K562 (cell line): ENCODE measurements around the gene THAP8. TPM values are rescaled to one million over a fixed set of nuclear protein-coding genes. Genes with fewer than 3 reads are reported as not detected.
A peak's percentile ranks its signal among the peaks of the same experiment; 100 is the strongest.

Source experiments
- CC2D1A ChIP-seq: fragments of 450-650 bp; IDR thresholded peaks from 2 replicates; pipeline ENCODE4 v1.6.1; 2017; ENCODE audit warnings: mild to moderate bottlenecking
- FOXK2 ChIP-seq, 2 experiments: fragments of 450-650 bp; IDR thresholded peaks in 1 of 2; conservative IDR thresholded peaks in 1 of 2; 2 replicates each; pipeline ENCODE4 v1.6.1; 2016; ENCODE audit warnings: low read depth in 2 of 2, mild to moderate bottlenecking in 1 of 2
- FUS ChIP-seq: fragments of 200-400 bp; formaldehyde crosslinking; optimal IDR thresholded peaks from 2 replicates; pipeline ENCODE3; 2017; ENCODE audit warnings: low read depth, low read length
- GABPB1 ChIP-seq: sonication (generic); formaldehyde crosslinking; IDR thresholded peaks from 2 replicates; pipeline ENCODE4 v1.8.0; 2022; ENCODE audit warnings: mild to moderate bottlenecking, missing genetic modification reagents
- KHSRP ChIP-seq: fragments of 450-650 bp; IDR thresholded peaks from 2 replicates; pipeline ENCODE4 v1.6.1; 2017
- MCM3 ChIP-seq: fragments of 450-650 bp; IDR thresholded peaks from 2 replicates; pipeline ENCODE4 v1.6.1; 2016
- PHF21A ChIP-seq: fragments of 450-650 bp; IDR thresholded peaks from 2 replicates; pipeline ENCODE4 v1.6.1; 2017; ENCODE audit warnings: low read depth, borderline replicate concordance
- PHF8 ChIP-seq: fragments of 200-600 bp; sonication (generic); IDR thresholded peaks from 2 replicates; pipeline ENCODE4 v1.6.1; 2012; ENCODE audit warnings: mixed run types, mild to moderate bottlenecking, inconsistent platforms, low read length, moderate library complexity, borderline replicate concordance
- PML ChIP-seq: IDR thresholded peaks from 2 replicates; pipeline ENCODE4 v1.6.1; 2012; ENCODE audit warnings: low read length, inconsistent platforms
- SRSF7 ChIP-seq: fragments of 200-400 bp; formaldehyde crosslinking; optimal IDR thresholded peaks from 2 replicates; pipeline ENCODE3; 2017; ENCODE audit warnings: mild to moderate bottlenecking, low read depth, low read length
- STAT5B ChIP-seq: fragments of 250-450 bp; sonication (Bioruptor Pico); IDR thresholded peaks from 2 replicates; pipeline ENCODE4 v1.8.0; 2021; ENCODE audit warnings: mild to moderate bottlenecking, inconsistent platforms
- TARDBP ChIP-seq: fragments of 450-650 bp; IDR thresholded peaks from 2 replicates; pipeline ENCODE4 v1.6.1; 2016
- TSC22D4 ChIP-seq: fragments of 450-650 bp; IDR thresholded peaks from 2 replicates; pipeline ENCODE4 v1.6.1; 2016; ENCODE audit warnings: missing genetic modification characterization, missing biosample characterization, control low read depth
- ZNF217 ChIP-seq: sonication (generic); formaldehyde crosslinking; IDR thresholded peaks from 2 replicates; pipeline ENCODE4 v1.8.0; 2022; ENCODE audit warnings: mild to moderate bottlenecking, missing genetic modification reagents
- ZNF75A ChIP-seq: fragments of 450-650 bp; formaldehyde crosslinking; IDR thresholded peaks from 2 replicates; pipeline ENCODE4 v1.4.0; 2020; ENCODE audit warnings: mild to moderate bottlenecking
- polyA plus RNA-seq, 8 experiments: library from polyadenylated mRNA; depleted of rRNA in 4 of 8; stranded (reverse) in 5 of 8; unstranded in 3 of 8; fragments of >200 nt; fragmentation: Nextera tagmentation in 2 of 8; fragmentation: Illumina TruSeq in 1 of 8; extraction: Ambion mirVana in 2 of 8; extraction: Trizol in 1 of 8; gene quantifications; 2 replicates each; pipeline versions ENCODE4 v1.2.1 to v1.2.3, GENCODE V29; 2011 to 2014; ENCODE audit warnings: inconsistent platforms in 1 of 8, missing spikeins in 1 of 8
- total RNA-seq, 7 experiments: library from RNA; depleted of rRNA in 6 of 7; stranded (reverse); fragments of >200 nt in 6 of 7; fragmentation: Illumina TruSeq in 2 of 7; extraction: Trizol in 2 of 7; gene quantifications; 2 replicates each; pipeline versions ENCODE4 v1.2.1 to v1.2.3, GENCODE V29; 2011 to 2021; ENCODE audit warnings: low replicate concordance in 1 of 7
- TF ChIP-seq, protein P1 (sequence below): fragments of 450-650 bp; IDR thresholded peaks from 2 replicates; pipeline ENCODE4 v1.6.1; 2016; ENCODE audit warnings: mild to moderate bottlenecking
- TF ChIP-seq, protein P2 (sequence below): fragments of 450-650 bp; IDR thresholded peaks from 2 replicates; pipeline ENCODE4 v1.6.1; 2017; ENCODE audit warnings: antibody characterized with exemption
- TF ChIP-seq, protein P3 (sequence below), 2 experiments: fragments of 450-650 bp in 1 of 2; IDR thresholded peaks; 2 replicates each; pipeline ENCODE4 v1.6.1; 2011 to 2017; ENCODE audit warnings: low read depth in 2 of 2, antibody characterized with exemption in 1 of 2, borderline replicate concordance in 1 of 2, low read length in 1 of 2, mild to moderate bottlenecking in 1 of 2, mixed read lengths in 1 of 2; ENCODE audit not compliant: control insufficient read depth in 1 of 2
- TF ChIP-seq, protein P4 (sequence below): fragments of 450-650 bp; IDR thresholded peaks from 2 replicates; pipeline ENCODE4 v1.6.1; 2016; ENCODE audit warnings: antibody characterized with exemption

Gene THAP8
- total and polyA plus RNA-seq, 9 of the 15 experiments (the other 6 are each of a cell fraction or from before 2014, with no cell fraction given): 0.11 to 2.0 (median 0.94) TPM

DNA sequence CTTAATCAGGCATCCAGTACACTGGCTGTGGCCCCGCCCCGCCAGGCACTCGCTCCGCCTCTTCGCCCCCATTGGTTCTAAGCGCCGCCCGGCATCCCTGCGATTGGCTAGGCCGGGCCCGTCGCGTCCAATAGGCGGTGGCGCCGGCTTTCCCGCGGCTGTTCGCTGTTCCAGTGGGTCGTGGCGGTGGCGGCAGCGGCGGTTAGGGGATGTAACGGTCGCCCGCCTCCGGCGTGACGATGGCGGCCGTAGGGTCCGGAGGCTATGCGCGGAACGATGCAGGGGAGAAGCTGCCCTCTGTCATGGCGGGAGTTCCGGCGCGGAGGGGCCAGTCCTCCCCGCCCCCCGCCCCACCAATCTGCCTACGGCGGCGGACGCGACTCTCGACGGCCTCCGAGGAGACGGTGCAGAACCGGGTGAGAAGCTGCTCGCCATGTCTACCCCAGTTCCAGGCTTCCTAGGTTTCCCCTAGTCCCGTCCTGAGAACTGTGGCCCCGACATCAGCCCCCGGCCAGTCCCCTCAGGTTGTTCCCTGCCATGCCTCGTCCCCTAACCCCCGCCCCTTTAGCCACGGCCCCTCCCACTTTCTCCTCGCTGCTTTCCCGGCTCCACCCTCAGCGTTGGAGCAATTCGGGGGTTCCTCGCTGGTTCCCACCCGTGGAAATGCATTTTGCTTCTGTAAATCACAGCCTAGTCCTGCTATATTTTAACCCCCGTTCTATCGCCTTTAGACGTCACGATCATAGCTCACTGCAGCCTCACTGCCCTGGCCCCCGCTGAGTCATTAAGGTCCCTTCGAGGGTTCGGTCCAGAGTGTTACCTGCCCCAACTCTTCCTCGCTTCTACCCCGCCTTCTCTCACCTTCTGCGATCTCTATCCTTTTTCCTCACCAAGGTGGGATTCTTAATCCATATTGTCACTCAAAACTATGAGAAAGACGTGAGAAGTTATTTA, 925 bp upstream of the THAP8 start, which contains the start of gene WDR62 (continued):
- TF ChIP-seq PHF8: peak; percentile 71; the same call in 1 of the 2 replicates
- TF ChIP-seq TSC22D4 (tag): no peak
- no peak for TF ChIP-seq FUS
- no peak for TF ChIP-seq KHSRP
- peak; percentile 65; the same call in 1 of the 2 replicates for TF ChIP-seq PHF21A
- TF ChIP-seq SRSF7: no peak
- no peak for TF ChIP-seq STAT5B
- TF ChIP-seq, protein P1, sequence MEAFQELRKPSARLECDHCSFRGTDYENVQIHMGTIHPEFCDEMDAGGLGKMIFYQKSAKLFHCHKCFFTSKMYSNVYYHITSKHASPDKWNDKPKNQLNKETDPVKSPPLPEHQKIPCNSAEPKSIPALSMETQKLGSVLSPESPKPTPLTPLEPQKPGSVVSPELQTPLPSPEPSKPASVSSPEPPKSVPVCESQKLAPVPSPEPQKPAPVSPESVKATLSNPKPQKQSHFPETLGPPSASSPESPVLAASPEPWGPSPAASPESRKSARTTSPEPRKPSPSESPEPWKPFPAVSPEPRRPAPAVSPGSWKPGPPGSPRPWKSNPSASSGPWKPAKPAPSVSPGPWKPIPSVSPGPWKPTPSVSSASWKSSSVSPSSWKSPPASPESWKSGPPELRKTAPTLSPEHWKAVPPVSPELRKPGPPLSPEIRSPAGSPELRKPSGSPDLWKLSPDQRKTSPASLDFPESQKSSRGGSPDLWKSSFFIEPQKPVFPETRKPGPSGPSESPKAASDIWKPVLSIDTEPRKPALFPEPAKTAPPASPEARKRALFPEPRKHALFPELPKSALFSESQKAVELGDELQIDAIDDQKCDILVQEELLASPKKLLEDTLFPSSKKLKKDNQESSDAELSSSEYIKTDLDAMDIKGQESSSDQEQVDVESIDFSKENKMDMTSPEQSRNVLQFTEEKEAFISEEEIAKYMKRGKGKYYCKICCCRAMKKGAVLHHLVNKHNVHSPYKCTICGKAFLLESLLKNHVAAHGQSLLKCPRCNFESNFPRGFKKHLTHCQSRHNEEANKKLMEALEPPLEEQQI: no peak
- peak; percentile 34; the same call in 1 of the 2 replicates for TF ChIP-seq TARDBP
- TF ChIP-seq, protein P2, sequence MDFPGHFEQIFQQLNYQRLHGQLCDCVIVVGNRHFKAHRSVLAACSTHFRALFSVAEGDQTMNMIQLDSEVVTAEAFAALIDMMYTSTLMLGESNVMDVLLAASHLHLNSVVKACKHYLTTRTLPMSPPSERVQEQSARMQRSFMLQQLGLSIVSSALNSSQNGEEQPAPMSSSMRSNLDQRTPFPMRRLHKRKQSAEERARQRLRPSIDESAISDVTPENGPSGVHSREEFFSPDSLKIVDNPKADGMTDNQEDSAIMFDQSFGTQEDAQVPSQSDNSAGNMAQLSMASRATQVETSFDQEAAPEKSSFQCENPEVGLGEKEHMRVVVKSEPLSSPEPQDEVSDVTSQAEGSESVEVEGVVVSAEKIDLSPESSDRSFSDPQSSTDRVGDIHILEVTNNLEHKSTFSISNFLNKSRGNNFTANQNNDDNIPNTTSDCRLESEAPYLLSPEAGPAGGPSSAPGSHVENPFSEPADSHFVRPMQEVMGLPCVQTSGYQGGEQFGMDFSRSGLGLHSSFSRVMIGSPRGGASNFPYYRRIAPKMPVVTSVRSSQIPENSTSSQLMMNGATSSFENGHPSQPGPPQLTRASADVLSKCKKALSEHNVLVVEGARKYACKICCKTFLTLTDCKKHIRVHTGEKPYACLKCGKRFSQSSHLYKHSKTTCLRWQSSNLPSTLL: no peak
- TF ChIP-seq, protein P3, sequence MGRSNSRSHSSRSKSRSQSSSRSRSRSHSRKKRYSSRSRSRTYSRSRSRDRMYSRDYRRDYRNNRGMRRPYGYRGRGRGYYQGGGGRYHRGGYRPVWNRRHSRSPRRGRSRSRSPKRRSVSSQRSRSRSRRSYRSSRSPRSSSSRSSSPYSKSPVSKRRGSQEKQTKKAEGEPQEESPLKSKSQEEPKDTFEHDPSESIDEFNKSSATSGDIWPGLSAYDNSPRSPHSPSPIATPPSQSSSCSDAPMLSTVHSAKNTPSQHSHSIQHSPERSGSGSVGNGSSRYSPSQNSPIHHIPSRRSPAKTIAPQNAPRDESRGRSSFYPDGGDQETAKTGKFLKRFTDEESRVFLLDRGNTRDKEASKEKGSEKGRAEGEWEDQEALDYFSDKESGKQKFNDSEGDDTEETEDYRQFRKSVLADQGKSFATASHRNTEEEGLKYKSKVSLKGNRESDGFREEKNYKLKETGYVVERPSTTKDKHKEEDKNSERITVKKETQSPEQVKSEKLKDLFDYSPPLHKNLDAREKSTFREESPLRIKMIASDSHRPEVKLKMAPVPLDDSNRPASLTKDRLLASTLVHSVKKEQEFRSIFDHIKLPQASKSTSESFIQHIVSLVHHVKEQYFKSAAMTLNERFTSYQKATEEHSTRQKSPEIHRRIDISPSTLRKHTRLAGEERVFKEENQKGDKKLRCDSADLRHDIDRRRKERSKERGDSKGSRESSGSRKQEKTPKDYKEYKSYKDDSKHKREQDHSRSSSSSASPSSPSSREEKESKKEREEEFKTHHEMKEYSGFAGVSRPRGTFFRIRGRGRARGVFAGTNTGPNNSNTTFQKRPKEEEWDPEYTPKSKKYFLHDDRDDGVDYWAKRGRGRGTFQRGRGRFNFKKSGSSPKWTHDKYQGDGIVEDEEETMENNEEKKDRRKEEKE (IDR thresholded peaks at IDR 0.05; ENCODE audit: borderline replicate concordance in 1 of 2, control insufficient read depth in 1 of 2, low read depth in 2 of 2, low read length in 1 of 2): no peak
- TF ChIP-seq, protein P4, sequence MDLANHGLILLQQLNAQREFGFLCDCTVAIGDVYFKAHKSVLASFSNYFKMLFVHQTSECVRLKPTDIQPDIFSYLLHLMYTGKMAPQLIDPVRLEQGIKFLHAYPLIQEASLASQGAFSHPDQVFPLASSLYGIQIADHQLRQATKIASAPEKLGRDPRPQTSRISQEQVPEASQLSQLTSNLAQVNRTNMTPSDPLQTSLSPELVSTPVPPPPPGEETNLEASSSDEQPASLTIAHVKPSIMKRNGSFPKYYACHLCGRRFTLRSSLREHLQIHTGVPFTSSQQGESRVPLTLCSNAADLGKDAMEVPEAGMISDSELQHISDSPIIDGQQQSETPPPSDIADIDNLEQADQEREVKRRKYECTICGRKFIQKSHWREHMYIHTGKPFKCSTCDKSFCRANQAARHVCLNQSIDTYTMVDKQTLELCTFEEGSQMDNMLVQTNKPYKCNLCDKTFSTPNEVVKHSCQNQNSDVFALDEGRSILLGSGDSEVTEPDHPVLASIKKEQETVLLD: no peak
- TF ChIP-seq PML: no peak
- TF ChIP-seq ZNF75A (CRISPR knock-in tag): no peak
- TF ChIP-seq MCM3: no peak
- no peak for TF ChIP-seq GABPB1
- no peak for TF ChIP-seq ZNF217 (CRISPR knock-in tag)
- no peak for TF ChIP-seq CC2D1A
- TF ChIP-seq FOXK2 (conservative IDR thresholded peaks at IDR 0.05 in 1 of 2, IDR thresholded peaks at IDR 0.05 in 1 of 2; ENCODE audit: low read depth in 2 of 2): no peak
